ENCODE results near the gene EIF4G3.
A peak's percentile ranks its signal among the peaks of the same experiment; 100 is the strongest.
"Not testable (repeated sequence)": the region's sequence is repeated elsewhere in the genome, so short reads cannot be mapped to it uniquely, and the experiment has no call there.

Gene EIF4G3

DNA sequence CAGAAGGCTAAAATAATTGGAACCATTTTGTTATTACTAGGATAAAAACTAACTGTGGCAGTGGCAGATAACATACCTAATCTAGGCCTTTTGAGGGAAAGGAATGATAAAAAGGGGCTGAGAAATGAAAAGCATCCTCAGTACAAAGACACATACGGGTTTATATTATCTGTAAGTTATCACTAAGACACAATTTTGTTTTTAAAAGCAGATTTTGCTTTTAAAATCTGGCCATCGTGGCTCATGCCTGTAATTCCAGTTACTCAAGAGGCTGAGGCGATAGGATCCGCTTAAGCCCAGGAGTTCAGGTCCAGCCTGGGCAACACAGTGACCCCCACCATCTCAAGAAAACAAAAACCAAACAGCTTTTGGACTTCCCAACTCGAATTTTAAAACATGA lies 364.8 kb downstream of the EIF4G3 start:
- DNase-seq (ENCODE audit: low spot score): no peak

DNA sequence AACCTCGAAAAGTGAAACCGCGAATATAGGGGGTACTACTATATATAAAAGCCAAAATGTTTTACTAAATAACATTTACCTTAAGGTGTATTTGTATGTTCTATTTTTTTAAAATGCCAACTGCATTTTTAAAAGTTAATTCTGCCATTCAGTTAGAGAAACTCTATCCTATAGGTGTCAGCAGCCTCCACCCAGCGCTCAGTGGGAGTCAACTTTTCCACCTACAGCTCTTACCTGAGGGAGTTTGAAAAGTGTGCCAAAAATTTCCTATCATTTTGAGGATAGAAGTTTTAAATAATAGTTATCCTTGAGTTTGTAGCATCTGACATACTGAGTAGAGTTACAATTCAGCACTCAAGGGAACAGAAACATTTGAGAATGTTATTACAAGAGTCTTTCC lies 383.5 kb downstream of the EIF4G3 start:
- DNase-seq (ENCODE audit: low spot score): no peak

DNA sequence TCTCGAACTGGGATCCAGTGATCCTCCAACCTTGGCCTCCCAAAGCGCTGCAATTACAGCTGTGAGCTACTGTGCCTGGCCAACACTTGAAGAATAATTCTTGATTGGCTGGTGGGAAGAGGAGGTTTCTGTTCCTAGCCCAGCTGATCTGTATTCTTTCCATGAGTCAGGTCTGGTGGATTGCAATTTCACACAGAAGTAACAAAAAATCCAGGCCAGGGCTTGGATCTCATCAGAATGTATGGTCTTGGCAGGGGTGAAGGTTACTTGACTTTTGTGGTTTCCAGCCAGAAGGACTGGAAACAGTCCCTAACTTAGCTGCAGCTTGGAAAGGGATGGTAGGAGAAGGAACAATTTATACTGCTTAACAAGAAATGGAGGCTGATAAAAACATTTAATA lies 384.5 kb downstream of the EIF4G3 start:
- DNase-seq (ENCODE audit: low spot score): no peak

DNA sequence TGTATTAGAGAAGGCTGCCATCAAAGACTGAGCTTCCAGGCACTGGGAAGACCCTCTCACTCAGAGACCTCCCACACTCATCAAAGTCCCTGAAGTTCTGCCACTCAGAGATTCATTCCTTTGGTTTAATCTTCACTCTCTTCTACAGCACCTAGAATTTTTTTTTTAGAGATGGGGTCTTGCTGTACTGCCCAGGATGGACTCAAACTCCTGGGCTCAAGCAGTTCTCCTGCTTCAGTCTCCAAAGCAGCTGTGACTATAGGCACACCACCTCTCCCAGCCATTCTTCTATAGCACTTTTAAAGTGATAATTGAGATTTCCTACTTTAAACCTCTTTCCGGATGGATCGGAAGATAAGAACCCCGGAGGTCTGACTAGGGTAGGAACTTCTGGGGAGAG lies 385.9 kb downstream of the EIF4G3 start:
- DNase-seq (ENCODE audit: low spot score): no peak

DNA sequence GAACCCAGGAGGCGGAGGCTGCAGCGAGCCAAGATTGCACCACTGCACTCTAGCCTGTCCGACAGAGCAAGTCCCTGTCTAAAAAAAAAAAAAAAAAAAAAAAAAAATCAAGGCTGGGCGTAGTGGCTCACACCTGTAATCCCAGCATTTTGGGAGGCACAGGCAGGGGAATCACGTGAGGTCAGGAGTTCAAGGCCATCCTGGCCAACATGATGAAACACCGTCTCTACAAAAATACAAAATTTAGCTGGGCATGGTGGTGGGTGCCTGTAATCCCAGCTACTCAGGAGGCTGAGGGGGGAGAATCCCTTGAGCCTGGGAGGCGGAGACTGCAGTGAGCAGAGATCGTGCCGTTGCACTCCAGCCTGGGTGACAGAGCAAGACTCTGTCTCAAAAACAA lies 387.1 kb downstream of the EIF4G3 start:
- not testable (repeated sequence) for DNase-seq (ENCODE audit: low spot score)

DNA sequence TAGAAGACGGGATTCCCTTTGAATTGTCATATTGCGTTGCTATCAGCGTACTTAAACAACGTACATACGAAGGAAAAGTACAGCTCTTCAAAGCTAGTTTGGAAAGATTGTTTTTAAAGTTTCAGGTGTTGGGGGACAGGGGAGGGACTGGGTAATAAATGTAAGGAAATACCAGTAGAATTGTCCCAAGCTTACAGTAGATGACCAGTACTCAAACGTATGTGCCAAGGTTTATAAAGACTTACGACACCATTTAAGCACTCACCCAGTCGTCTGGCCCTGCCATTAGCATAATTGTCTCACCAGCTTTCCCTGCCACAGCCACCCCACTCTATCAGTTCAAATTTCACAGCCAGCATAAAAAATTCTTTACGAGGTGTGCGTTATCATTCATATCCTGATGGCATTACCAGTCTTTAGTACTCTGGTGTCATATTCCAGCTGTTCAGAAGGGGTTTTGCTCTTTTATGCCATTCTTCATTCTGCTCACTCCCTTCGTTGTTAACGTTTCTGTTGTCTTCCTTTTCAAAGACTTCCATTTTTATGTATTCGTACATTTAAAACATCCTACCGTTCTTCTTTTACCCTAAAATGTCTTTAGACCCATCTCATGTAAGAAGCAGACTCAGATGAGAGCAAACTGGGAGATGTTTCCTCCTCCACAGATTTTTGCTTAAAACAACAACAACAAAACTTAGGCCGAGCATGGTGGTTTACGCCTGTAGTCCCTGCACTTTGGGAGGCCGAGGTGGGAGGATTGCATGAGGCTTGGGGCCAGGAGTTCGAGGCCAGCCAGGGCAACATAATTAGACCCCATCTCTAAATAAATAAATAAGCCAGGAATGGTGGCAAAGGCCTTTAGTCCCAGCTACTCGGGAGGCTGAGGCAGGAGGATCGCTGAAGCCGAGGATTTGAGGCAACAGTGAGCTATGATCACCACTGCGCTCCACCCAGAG lies 388.6 kb downstream of the EIF4G3 start:
- DNase-seq (ENCODE audit: low spot score): no peak

DNA sequence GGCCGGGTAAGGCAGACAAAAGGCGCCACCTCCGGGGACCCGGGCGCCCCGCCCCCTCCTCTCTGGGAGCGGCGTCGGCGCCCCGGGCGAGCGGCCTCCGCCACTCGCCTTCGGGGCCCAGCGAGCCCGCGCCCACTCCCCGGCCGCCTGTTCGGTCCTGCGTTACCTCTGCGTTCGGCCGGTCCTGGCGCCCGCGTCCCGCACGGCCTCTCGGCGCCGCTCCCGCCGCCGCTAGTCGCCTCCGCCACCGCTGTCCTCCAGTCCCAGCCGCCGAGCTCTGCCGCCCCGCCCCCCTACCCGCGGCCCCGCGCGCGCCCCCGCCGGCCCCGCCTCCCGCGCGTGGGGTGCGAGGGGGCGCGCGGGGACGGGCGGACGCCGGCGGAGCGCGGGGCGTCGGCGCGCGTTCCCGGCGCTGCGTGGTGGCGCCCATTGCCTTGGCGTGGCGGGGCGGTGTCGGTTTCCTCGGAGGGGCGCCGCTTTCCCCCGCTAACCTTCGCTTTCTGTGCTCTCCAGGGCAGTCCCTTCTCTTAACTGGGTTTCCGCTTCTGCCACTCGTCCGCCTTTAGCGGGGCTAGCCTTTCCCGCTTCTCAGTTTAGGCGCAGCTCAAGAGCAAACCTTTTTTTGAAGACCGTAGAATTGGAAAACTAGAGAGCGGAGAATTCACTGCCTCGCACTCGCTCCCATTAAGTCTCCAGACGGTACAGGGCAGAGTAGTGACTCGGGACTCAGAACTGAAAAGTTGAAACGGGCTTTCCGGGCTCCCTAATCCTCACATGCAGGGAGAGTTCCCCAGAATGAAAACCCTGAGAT lies 389.5 kb downstream of the EIF4G3 start, which contains the start of gene HP1BP3:
TSS of gene HP1BP3 (minus strand) at position 279 of the 811 bp plus-strand sequence. CDS start 6,867 bp downstream, outside the sequence.
- peak; percentile 90 for DNase-seq (ENCODE audit: low spot score)

DNA sequence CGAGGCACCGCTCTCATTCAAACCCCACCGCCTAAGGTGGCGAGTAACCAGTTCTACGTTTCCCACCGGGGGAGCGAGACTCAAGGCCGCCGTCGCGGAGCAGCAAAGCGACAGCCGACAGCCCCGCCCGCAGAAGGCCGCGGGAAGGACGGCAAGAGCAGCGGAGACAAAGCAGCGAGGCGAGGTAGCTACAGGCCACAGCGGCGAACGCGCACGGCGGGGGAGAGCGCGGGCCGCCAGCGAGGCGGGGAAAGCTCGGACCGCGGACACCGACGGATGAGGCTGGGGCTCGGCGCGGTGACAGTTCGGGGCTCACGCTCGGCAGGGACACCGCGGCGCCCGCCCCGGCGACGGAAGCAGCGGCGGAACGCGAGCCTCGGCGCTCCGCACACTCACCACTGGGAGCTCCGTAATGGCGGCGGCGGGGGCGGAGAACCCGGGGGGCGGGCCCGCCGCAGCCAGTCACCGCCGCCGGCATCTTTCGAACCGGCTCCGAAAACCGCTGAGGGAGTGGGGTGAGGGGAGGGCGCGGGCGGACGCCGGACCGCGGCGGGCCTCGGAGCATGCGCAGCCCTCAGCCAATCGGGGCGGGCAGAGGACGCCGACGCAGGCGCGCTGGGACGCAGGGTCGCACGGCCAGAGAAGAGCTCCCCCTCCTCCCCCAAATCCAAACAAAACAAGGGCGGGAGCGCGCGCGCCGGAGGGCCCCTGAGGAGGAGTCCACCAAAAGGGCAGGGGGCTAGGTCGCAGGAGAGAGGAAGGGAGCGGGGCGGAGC lies 390.3 kb downstream of the EIF4G3 start:
- DNase-seq (ENCODE audit: low spot score): peak; percentile 95

DNA sequence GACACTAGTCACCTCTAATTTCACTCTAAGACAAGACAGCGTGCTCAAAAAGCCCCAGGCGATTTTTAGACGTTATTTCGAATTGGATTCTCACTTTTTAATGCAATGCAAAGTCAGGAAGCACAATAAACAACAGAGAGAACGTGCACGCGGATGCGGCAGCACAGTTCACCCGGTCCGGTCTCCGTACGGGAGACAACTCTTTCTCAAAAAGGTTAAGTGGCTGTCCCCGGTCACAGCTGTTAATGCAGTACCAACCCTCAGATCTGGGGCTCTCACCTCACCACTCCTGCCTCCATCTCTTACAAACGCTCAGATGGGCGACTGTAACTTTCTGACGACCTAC lies 390.8 kb downstream of the EIF4G3 start:
- no peak for DNase-seq (ENCODE audit: low spot score)

DNA sequence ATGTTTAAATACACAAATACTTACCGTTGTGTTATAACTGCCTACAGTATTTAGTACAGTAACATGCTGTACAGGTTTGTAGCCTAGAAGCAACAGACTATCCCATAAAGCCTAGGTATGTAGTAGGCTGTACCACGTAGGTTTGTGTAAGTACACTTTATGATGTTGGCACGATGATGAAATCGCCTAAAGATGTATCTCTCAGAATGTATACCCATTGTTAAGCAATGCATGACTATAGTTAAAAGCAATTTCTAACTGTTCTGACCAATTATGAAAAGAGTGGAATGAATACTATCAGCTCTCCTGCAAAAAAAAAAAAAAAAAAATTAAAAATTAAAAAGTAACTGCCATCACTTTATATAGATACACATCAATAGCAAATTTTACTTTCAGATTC lies 401.0 kb downstream of the EIF4G3 start:
- no peak for DNase-seq (ENCODE audit: low spot score)

DNA sequence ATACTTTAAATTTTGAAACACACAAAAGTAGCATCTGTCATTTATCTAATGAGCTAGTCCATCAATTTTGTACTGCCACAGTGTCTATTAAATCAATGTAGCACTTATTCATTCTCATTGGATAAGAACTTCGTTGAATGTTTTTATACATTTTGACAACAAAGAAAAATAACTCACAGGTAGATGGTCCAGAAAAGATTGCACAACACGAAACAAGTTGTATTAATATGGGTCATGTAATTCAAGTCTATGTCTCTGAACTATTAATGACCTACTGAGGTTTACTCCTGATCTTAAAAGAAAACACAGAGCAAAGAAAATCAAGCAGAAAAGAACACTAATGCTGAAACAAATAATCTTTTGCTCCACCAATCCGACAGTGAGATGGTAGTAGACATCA lies 404.9 kb downstream of the EIF4G3 start:
- DNase-seq (ENCODE audit: low spot score): no peak

DNA sequence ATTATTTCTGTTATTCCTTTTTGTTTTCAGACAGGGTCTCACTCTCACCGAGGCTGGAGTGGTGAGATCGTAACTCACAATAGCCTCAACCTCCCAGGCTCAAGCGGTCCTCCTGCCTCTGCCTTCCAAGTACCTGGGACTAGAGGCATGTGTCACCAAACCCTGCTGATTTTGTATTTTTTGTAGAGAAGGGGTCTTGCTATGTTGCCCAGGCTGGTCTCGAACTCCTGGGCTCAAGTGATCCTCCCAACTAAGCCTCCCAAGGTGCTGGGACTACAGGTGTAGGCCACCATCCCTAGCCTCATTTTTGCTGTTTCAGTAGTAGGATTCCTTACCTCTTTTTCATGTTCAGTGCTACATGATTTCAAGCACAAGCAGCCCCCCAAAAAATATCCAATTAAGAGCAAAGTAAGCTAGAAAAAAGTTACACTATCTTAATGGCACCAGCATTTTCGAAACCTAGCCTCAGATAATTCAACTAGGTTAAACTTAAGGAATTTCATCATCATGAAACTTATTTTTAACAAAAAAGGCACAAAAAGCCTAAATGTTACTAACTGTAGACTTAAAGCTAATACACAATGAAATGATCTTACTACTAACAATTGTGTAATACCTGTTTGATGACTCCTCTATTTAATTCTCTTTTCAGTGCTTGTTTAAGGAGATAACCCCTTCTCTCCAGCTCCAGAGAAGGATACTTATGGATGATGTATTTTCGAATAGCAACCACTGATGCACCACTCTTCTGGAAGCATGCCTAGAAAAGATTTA lies 406.2 kb downstream of the EIF4G3 start:
- no peak for DNase-seq (ENCODE audit: low spot score)

DNA sequence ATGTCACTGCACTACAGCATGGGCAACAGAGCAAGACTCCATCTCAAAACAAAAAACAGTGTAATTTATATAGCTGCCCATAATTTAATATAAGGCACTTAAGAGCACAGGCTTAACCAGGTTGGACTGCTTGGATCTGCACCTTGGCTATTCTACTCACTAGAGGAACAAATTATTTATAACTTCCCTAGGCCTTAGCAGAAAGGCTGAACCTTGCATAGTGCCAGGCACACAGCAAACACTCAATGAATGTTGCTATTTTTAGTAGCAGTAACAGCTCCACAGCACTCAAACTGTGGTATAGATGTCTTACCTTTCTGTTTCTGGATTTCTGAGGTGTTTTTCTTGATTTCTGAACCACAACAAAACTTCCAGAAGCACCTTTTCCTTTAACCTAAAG lies 409.4 kb downstream of the EIF4G3 start:
- no peak for DNase-seq (ENCODE audit: low spot score)

DNA sequence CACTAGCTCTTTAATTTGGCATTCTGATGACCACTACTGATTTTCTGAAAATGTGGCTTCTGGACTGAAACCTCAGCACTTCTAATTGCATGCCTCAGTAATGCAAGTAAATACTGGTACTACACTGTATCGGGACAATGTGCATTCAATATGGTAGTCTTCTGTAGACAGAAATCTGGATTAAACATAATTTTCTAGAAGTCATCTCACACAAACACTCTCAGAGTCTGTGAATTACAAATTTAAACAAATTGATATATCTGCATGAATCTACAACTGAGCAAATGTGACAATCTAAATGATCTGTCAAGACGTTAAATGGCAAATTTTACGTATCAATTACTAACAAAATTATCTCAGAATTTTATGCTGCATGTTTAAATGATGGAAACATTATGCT lies 413.3 kb downstream of the EIF4G3 start:
- DNase-seq (ENCODE audit: low spot score): no peak

DNA sequence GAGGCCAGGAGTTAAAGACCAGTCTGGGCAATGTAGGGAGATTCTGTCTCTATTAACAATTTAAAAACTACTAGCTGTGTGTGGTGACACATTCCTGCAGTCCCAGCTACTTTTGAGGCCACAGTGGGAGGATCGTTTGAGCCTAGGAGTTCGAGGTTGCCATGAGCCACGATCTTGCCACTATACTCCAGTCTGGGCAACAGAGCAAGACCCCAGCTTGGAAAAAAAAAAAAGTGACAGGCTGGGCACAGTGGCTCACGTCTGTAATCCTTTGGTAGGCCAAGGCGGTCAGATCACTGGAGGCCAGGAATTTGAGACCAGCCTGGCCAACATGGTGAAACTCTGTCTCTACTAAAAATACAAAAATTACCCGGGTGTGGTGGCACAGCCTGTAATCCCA lies 416.4 kb downstream of the EIF4G3 start:
- DNase-seq (ENCODE audit: low spot score): no peak
